HepG2 (cell line): ENCODE measurements around the gene ZNF22. TPM values are rescaled to one million over a fixed set of nuclear protein-coding genes. Genes with fewer than 3 reads are reported as not detected.

ENCODE experiments used
- ARID3A ChIP-seq: IDR thresholded peaks from 2 replicates; pipeline ENCODE4 v1.6.1; 2012; ENCODE audit warnings: low read depth, low read length, improper control_type of control experiment
- HMGA1 ChIP-seq: sonication (generic); formaldehyde crosslinking; conservative IDR thresholded peaks from 2 replicates; pipeline ENCODE4 v1.4.0; 2020; ENCODE audit warnings: missing genetic modification reagents
- MED13 ChIP-seq: sonication (generic); formaldehyde crosslinking; IDR thresholded peaks from 2 replicates; pipeline ENCODE4 v1.5.0; 2020; ENCODE audit warnings: missing genetic modification reagents
- NCOA1 ChIP-seq: sonication (generic); formaldehyde crosslinking; IDR thresholded peaks from 2 replicates; pipeline ENCODE4 v1.9.0; 2021; ENCODE audit warnings: missing genetic modification reagents
- PCBP2 ChIP-seq: fragments of 200-400 bp; formaldehyde crosslinking; optimal IDR thresholded peaks from 2 replicates; pipeline ENCODE3; 2018; ENCODE audit warnings: low read length, low read depth; ENCODE audit not compliant: poor library complexity, severe bottlenecking
- RFX3 ChIP-seq: IDR thresholded peaks from 2 replicates; pipeline ENCODE4 v1.6.1; 2016; ENCODE audit warnings: missing biosample characterization, missing genetic modification reagents
- ZBTB14 ChIP-seq: sonication (generic); formaldehyde crosslinking; IDR thresholded peaks from 2 replicates; pipeline ENCODE4 v1.4.0; 2020; ENCODE audit warnings: missing genetic modification reagents
- ZBTB46 ChIP-seq: sonication (generic); formaldehyde crosslinking; IDR thresholded peaks from 2 replicates; pipeline ENCODE4 v1.4.0; 2020; ENCODE audit warnings: mild to moderate bottlenecking, missing genetic modification reagents, borderline replicate concordance
- ZKSCAN8 ChIP-seq: IDR thresholded peaks from 2 replicates; pipeline ENCODE4 v1.6.1; 2016; ENCODE audit warnings: borderline replicate concordance, missing genetic modification reagents, missing compliant biosample characterization
- ZNF280B ChIP-seq: sonication (generic); formaldehyde crosslinking; IDR thresholded peaks from 2 replicates; pipeline ENCODE4 v1.5.0; 2020; ENCODE audit warnings: missing genetic modification reagents, mild to moderate bottlenecking, borderline replicate concordance
- ZNF33A ChIP-seq: sonication (generic); formaldehyde crosslinking; IDR thresholded peaks from 2 replicates; pipeline ENCODE4 v1.5.1; 2020; ENCODE audit warnings: missing genetic modification reagents, mild to moderate bottlenecking, moderate library complexity, borderline replicate concordance
- ZSCAN22 ChIP-seq: sonication (generic); formaldehyde crosslinking; IDR thresholded peaks from 2 replicates; pipeline ENCODE4 v1.4.0; 2020; ENCODE audit warnings: mild to moderate bottlenecking, missing genetic modification reagents
- polyA plus RNA-seq, 8 experiments: library from polyadenylated mRNA; depleted of rRNA in 3 of 8; stranded (reverse) in 7 of 8; unstranded in 1 of 8; fragments of >200 nt; fragmentation: Illumina TruSeq in 4 of 8; extraction: Trizol in 4 of 8; gene quantifications; 2 replicates each; pipeline versions ENCODE4 v1.2.1 to v1.2.3, GENCODE V29; 2011 to 2016; ENCODE audit warnings: low read depth in 4 of 8, missing spikeins in 1 of 8, mixed read lengths in 1 of 8; ENCODE audit not compliant: insufficient read depth in 1 of 8
- total RNA-seq, 5 experiments: library from RNA; depleted of rRNA; stranded (reverse); fragments of >200 nt; fragmentation: Illumina TruSeq; extraction: Trizol; gene quantifications; 2 replicates each; pipeline ENCODE4 v1.2.3, GENCODE V29; 2016; ENCODE audit warnings: low read depth in 1 of 5
- TF ChIP-seq, protein P1 (sequence below): sonication (generic); formaldehyde crosslinking; IDR thresholded peaks from 2 replicates; pipeline ENCODE4 v1.5.0; 2020; ENCODE audit warnings: mild to moderate bottlenecking, missing genetic modification reagents, borderline replicate concordance

ZNF22 gene
- total and polyA plus RNA-seq, 2 of the 13 experiments (the other 11 are each of a cell fraction or from before 2014, with no cell fraction given) = 0.40 to 1.3 TPM

DNA sequence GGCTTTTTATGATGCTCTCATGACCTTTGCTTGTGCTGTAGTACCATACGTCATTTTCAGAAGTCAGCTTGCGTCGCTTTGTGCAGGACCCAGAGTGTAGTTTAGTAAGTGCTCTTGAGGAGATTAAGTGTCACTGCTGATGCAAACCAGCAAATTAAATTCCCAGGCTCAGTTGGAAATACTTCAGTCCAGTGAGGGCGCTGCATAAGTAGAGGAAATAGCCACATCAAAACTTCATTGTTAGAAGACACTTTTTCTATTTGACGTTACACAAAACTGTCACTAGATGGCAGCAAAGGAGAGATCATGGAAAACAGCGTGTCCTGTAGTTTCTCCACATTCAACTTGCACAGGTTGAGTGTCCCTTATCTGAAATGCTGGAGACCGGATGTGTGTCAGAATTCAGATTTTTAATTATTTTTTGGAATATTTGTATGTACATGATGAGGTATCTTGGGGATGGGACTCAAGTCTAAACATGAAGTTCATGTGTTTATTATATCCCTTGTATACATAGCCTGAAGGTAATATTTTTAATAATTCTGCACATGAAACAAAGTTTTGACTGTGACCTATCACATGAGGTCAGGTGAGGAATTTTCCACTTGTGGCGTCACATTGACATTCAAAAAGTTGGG lies 7.9 kb downstream of the ZNF22 start (continued):
- TF ChIP-seq ZSCAN22 (CRISPR knock-in tag) (no peak), HMGA1 (CRISPR knock-in tag) (no peak), NCOA1 (CRISPR knock-in tag) (no peak), ZBTB14 (no peak), ZKSCAN8 (CRISPR knock-in tag) (0 out of 2 replicates have a peak, but pooled peaks have one; percentile 23), ZBTB46 (CRISPR knock-in tag) (no peak), ZNF280B (no peak), RFX3 (no peak), ZNF33A (CRISPR knock-in tag) (no peak), ARID3A (peak; percentile 69; the same call in 1 of the 2 replicates), MED13 (no peak), PCBP2 (no peak)
- TF ChIP-seq, protein P1, sequence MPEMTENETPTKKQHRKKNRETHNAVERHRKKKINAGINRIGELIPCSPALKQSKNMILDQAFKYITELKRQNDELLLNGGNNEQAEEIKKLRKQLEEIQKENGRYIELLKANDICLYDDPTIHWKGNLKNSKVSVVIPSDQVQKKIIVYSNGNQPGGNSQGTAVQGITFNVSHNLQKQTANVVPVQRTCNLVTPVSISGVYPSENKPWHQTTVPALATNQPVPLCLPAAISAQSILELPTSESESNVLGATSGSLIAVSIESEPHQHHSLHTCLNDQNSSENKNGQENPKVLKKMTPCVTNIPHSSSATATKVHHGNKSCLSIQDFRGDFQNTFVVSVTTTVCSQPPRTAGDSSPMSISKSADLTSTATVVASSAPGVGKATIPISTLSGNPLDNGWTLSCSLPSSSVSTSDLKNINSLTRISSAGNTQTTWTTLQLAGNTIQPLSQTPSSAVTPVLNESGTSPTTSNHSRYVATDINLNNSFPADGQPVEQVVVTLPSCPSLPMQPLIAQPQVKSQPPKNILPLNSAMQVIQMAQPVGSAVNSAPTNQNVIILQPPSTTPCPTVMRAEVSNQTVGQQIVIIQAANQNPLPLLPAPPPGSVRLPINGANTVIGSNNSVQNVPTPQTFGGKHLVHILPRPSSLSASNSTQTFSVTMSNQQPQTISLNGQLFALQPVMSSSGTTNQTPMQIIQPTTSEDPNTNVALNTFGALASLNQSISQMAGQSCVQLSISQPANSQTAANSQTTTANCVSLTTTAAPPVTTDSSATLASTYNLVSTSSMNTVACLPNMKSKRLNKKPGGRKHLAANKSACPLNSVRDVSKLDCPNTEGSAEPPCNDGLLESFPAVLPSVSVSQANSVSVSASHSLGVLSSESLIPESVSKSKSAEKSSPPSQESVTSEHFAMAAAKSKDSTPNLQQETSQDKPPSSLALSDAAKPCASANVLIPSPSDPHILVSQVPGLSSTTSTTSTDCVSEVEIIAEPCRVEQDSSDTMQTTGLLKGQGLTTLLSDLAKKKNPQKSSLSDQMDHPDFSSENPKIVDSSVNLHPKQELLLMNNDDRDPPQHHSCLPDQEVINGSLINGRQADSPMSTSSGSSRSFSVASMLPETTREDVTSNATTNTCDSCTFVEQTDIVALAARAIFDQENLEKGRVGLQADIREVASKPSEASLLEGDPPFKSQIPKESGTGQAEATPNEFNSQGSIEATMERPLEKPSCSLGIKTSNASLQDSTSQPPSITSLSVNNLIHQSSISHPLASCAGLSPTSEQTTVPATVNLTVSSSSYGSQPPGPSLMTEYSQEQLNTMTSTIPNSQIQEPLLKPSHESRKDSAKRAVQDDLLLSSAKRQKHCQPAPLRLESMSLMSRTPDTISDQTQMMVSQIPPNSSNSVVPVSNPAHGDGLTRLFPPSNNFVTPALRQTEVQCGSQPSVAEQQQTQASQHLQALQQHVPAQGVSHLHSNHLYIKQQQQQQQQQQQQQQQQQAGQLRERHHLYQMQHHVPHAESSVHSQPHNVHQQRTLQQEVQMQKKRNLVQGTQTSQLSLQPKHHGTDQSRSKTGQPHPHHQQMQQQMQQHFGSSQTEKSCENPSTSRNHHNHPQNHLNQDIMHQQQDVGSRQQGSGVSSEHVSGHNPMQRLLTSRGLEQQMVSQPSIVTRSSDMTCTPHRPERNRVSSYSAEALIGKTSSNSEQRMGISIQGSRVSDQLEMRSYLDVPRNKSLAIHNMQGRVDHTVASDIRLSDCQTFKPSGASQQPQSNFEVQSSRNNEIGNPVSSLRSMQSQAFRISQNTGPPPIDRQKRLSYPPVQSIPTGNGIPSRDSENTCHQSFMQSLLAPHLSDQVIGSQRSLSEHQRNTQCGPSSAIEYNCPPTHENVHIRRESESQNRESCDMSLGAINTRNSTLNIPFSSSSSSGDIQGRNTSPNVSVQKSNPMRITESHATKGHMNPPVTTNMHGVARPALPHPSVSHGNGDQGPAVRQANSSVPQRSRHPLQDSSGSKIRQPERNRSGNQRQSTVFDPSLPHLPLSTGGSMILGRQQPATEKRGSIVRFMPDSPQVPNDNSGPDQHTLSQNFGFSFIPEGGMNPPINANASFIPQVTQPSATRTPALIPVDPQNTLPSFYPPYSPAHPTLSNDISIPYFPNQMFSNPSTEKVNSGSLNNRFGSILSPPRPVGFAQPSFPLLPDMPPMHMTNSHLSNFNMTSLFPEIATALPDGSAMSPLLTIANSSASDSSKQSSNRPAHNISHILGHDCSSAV = no peak
